ENCODE data around the gene ZNF225.
"Not testable (repeated sequence)": the region's sequence is repeated elsewhere in the genome, so short reads cannot be mapped to it uniquely, and the experiment has no call there.

The ZNF225 gene

DNA sequence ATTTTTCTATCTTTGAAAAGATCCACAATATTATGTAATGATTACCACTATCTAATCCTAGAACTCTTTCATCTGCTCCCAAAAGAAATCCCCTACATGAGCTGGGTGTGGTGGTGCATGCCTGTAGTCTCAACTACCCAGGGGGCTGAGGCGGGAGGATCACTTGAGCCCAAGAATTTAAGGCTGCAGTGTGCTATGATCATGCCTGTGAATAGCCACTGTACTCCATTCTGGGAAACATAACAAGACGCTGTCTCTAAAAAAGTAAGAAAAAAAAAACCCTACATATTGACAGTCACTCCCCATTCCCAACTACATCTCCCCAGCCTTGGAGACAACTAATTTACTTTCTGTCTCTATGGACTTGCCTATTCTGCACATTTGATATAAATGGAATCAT is 50.6 kb downstream of the ZNF225 start:
- no peak for DNase-seq (ENCODE audit: low read depth)

DNA sequence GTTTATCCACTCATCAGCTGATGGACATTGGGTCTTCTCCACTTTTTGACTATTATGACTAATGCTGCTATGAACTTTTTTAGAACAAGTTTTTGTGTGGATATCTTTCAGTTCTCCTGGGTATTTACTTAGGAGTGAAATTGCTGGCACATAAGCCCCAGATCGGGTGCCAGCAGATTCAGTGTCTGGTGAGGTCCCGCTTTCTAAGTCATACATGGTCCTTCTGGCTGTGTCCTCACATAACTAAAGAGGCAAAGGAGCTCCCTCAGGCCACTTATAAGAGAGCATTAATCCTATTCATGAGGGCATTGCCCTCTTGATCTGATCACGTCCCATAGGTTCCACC is 51.1 kb downstream of the ZNF225 start:
- DNase-seq (ENCODE audit: low read depth), result no peak

DNA sequence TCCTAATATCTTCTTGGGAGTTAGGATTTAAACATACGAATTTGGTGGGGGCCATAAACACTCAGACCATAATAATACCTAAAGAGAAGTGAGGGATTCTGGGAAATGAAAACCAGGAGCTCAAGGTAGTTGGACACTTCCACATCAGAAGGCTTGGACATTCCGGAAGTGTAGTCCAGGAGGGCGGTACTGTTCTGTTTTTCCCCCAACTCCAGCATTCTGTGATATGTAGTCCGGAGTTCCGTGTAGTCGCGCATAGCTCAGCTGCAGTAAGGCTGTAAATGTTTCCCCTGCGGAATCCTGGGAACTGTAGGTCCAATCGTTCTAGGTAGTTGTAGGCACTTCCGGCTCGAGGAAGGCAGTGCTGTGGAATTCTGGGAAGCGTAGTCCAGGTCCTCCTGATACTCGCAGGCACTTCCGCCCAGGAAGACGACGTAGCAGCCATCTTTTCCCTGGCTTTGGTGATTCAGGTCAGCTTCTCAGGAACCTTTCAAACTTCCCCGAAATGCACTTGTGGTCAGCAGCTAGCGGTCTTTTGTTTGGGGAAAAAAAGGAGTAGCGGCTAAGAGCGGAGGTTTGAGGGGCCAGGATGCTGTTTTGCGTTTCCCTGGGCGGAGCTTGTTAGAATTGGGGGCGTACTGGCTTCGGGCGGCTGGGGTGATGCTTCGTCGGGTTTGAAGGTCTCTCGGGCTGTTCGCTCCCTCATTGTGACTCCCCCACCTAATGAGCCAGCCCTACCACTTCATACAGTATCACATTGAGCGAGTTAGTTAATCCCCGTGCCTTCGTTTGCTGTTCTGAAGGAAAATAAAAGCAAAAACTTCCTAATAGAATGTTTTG is 51.7 kb downstream of the ZNF225 start, which contains the start of gene ZNF226:
ZNF226 (plus strand) TSS at position 428 of the 840 bp plus-strand sequence. CDS start 4,981 bp downstream, outside the sequence.
- peak; percentile 98 for DNase-seq (ENCODE audit: low read depth)

DNA sequence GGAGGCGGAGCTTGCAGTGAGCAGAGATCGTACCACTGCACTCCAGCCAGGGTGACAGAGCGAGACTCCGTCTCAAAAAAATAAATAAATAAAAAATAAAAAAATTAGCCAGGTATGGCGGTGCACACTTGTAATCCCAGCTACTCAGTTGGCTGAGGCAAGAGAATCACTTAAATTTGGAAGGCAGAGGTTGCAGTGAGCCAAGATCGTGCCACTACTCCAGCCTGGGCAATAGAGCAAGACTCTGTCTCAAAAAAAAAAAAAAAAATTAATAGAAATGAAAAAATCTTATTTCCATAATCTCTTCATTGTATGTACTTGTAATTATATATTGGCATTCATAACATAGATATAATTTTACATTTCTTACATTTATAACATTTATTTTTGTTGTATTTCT is 57.5 kb downstream of the ZNF225 start:
- not testable (repeated sequence) for DNase-seq (ENCODE audit: low read depth)

DNA sequence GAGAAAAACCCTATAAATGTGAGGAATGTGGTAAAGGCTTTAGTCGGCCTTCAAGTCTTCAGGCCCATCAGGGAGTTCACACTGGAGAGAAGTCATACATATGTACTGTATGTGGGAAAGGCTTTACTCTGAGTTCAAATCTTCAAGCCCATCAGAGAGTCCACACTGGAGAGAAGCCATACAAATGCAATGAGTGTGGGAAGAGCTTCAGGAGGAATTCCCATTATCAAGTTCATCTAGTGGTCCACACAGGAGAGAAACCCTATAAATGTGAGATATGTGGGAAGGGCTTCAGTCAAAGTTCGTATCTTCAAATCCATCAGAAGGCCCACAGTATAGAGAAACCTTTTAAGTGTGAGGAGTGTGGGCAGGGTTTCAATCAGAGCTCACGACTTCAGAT is 63.4 kb downstream of the ZNF225 start:
- no peak for DNase-seq (ENCODE audit: low read depth)

DNA sequence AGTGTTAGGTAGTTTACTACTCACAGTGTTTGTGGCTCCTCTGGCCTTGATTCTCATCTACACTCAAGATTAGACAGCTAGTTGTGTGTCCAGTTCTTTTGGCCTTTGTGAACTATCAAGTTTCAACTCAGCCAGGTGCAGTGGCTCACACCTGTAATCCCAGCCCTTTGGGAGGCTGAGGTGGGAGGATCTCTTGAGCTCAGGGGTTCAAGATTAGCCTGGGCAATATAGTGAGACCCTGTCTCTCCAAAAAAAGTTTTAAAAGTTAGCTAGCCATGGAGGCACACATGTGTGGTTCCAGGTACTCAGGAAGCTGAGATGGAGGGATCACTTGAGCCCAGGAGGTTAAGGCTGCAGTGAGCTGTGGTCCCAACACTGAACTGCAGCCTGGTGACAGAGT is 67.8 kb downstream of the ZNF225 start:
- DNase-seq (ENCODE audit: low read depth), result no peak

DNA sequence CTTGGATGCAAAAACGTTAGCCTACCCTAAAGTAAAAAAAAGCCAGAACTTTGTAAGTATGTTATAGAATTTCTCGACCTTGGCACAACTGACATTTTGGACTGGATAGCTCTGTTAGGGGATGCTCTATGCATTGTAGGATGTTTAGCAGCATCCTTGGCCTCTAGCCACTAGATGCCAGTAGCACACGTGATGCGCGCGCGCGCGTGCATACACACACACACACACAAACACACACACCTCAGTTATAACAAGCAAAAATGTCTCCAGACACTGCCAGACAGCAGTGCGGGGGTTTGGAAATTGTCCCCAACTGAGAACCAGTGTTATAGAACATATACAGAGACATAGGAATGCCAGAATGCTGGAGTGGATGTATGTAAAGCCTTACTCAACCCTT is 68.9 kb downstream of the ZNF225 start:
- DNase-seq (ENCODE audit: low read depth), result no peak
